ENCODE results near the gene OPTN.

DNA sequence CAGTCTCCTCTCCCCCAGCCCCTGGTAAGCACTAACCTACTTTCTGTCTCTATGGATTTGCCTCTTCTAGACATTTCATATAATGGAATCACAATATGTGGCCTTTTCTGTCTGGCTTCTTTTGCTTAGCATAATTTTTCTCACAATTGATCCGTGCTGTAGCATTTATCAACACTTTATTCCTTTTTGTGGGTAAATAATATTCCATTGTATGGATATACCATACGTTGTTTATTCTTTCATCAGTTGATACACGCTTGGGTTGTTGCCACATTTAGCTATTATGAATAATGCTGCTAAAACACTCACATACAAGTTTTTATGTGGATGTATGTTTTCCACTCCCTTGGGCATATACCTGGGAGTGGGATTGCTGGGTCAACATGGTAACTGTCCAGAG lies 87.2 kb downstream of the OPTN start:
- TF ChIP-seq, protein P1, sequence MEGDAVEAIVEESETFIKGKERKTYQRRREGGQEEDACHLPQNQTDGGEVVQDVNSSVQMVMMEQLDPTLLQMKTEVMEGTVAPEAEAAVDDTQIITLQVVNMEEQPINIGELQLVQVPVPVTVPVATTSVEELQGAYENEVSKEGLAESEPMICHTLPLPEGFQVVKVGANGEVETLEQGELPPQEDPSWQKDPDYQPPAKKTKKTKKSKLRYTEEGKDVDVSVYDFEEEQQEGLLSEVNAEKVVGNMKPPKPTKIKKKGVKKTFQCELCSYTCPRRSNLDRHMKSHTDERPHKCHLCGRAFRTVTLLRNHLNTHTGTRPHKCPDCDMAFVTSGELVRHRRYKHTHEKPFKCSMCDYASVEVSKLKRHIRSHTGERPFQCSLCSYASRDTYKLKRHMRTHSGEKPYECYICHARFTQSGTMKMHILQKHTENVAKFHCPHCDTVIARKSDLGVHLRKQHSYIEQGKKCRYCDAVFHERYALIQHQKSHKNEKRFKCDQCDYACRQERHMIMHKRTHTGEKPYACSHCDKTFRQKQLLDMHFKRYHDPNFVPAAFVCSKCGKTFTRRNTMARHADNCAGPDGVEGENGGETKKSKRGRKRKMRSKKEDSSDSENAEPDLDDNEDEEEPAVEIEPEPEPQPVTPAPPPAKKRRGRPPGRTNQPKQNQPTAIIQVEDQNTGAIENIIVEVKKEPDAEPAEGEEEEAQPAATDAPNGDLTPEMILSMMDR (IDR thresholded peaks at IDR 0.05; ENCODE audit: poor library complexity, severe bottlenecking), result no peak
- TF ChIP-seq EZH2 (IDR thresholded peaks at IDR 0.05; ENCODE audit: borderline replicate concordance, insufficient read depth, low read length, poor library complexity, severe bottlenecking), result no peak
